VCaP (cell line): Measurements from ENCODE around the gene ZFP57.

ENCODE experiments used
- H3K27ac ChIP-seq: fragments of 450-650 bp; 2 replicates; pipeline ENCODE4 v1.5.1; 2017
- TF ChIP-seq, protein P1 (sequence below): fragments of 450-650 bp; conservative IDR thresholded peaks from 2 replicates; pipeline ENCODE4 v1.5.1; 2017; ENCODE audit warnings: mild to moderate bottlenecking, moderate library complexity

Gene ZFP57

DNA sequence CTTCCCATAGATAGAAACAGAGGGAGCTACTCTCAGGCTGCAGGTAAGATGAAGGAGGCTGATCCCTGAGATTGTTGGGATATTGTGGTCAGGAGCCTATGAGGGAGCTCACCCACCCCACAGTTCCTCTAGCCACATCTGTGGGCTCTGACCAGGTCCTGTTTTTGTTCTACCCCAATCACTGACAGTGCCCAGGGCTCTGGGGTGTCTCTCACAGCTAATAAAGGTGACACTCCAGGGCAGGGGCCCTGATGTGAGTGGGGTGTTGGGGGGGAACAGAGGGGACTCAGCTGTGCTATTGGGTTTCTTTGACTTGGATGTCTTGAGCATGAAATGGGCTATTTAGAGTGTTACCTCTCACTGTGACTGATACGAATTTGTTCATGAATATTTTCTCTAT, 45.0 kb upstream of the ZFP57 start:
- H3K27ac ChIP-seq, result no peak overlapping the region
- TF ChIP-seq, protein P1, sequence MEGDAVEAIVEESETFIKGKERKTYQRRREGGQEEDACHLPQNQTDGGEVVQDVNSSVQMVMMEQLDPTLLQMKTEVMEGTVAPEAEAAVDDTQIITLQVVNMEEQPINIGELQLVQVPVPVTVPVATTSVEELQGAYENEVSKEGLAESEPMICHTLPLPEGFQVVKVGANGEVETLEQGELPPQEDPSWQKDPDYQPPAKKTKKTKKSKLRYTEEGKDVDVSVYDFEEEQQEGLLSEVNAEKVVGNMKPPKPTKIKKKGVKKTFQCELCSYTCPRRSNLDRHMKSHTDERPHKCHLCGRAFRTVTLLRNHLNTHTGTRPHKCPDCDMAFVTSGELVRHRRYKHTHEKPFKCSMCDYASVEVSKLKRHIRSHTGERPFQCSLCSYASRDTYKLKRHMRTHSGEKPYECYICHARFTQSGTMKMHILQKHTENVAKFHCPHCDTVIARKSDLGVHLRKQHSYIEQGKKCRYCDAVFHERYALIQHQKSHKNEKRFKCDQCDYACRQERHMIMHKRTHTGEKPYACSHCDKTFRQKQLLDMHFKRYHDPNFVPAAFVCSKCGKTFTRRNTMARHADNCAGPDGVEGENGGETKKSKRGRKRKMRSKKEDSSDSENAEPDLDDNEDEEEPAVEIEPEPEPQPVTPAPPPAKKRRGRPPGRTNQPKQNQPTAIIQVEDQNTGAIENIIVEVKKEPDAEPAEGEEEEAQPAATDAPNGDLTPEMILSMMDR, result no peak

DNA sequence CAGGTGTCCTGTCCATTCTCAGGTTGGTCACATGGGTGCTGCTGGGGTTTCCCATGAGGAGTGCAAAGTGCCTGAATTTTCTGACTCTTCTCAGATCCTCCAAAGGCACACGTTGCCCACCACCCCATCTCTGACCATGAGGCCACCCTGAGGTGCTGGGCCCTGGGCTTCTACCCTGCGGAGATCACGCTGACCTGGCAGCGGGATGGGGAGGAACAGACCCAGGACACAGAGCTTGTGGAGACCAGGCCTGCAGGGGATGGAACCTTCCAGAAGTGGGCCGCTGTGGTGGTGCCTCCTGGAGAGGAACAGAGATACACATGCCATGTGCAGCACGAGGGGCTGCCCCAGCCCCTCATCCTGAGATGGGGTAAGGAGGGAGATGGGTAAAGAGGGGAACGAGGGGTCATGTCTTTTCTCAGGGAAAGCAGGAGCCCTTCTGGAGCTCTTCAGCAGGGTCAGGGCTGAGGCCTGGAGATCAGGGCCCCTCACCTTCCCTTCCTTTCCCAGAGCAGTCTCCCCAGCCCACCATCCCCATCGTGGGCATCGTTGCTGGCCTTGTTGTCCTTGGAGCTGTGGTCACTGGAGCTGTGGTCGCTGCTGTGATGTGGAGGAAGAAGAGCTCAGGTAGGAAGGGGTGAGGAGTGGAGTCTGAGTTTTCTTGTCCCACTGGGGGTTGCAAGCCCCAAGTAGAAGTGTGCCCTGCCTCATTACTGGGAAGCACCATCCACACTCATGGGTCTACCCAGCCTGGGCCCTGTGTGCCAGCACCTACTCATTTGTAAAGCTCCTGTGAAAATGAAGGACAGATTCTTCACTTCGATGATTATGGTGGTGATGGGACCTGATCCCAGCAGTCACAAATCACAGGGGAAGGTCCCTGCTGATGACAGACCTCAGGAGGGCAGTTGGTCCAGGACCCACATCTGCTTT, 44.3 kb upstream of the ZFP57 start:
- no peak overlapping the region for H3K27ac ChIP-seq
- TF ChIP-seq, protein P1, result no peak

DNA sequence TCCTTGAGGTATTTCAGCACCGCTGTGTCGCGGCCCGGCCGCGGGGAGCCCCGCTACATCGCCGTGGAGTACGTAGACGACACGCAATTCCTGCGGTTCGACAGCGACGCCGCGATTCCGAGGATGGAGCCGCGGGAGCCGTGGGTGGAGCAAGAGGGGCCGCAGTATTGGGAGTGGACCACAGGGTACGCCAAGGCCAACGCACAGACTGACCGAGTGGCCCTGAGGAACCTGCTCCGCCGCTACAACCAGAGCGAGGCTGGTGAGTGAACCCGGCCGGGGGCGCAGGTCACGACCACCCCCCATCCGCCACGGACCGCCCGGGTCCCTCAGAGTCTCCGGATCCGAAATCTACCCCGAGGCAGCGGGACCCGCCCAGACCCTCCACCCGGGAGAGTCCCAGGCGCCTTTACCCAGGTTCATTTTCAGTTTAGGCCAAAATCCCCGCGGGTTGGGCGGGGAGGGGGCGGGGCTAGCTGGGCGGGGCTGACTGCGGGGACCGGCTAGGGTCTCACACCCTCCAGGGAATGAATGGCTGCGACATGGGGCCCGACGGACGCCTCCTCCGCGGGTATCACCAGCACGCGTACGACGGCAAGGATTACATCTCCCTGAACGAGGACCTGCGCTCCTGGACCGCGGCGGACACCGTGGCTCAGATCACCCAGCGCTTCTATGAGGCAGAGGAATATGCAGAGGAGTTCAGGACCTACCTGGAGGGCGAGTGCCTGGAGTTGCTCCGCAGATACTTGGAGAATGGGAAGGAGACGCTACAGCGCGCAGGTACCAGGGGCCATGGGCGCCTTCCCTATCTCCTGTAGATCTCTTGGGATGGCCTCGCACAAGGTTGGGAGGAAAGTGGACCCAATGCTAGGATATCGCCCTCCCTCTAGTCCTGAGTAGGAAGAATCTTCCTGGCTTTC, 43.0 kb upstream of the ZFP57 start:
- TF ChIP-seq, protein P1, result no peak
- no peak overlapping the region for H3K27ac ChIP-seq

DNA sequence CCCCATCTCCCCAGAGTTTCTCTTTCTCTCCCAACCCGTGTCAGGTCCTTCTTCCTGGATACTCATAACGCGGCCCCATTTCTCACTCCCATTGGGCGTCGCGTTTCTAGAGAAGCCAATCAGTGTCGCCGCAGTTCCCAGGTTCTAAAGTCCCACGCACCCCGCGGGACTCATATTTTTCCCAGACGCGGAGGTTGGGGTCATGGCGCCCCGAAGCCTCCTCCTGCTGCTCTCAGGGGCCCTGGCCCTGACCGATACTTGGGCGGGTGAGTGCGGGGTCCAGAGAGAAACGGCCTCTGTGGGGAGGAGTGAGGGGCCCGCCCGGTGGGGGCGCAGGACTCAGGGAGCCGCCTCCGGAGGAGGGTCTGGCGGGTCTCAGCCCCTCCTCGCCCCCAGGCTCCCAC, 42.3 kb upstream of the ZFP57 start, which contains the start of gene HLA-F:
Gene HLA-F (plus strand): TSS at position 173 of the 404 bp plus-strand sequence. CDS start 30 bp downstream, at position 203.
- no peak within 1 kb of the TSS for H3K27ac ChIP-seq

DNA sequence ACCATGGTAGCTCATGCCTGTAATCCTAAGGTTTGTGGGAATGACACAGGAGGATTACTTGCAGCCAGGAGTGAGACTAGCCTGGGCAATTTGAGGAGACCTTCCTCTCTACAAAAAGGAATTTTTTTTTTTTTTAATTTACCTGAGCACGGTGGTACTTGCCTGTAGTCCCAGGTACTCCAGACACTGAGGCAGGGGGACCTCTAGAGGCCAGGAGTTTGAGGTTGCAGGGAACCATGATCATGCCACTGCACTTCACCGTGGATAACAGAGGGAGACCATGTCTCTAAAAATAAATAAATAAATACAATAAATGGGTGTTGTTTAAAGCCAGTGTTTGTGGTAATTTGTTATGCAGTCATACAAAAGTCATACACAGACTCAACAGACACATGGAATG, 39.9 kb upstream of the ZFP57 start:
- TF ChIP-seq, protein P1, result no peak

More for the DNA sequence above, 42.3 kb upstream of the ZFP57 start, which contains the start of gene HLA-F:
- TF ChIP-seq, protein P1, result no peak

DNA sequence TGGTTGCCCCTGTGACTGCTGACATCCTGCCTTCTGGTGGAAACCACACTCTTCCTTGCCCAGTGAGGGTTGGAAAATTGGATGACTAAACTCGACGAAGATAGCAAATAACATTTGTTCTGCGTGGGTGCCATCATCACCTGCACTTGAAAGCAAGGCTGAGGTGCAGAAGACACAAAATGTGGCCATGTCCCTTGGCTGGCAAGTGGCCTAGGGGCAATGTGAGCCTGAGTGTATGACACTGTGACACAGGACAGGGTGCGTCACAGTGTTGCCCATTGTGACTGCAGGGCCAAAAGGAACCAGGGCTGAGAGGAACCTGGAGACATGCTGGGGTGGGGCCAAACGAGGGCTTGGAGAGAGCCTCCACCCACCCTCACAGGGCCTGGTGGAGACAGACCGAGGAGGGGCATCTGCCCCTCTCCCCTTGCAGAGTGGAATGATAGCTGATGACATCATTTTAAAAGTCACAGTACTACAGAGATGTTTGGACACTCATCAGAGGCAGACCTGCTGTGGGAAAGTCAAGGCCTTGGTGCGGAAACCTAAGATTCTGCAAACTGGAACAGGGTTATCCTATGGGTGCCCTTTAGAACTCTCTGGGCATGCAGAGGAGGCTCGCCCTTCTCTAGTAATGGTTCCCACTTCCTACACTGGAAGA, 29.5 kb upstream of the ZFP57 start:
- TF ChIP-seq, protein P1, result no peak

More for the DNA sequence above, 39.9 kb upstream of the ZFP57 start:
- no peak overlapping the region for H3K27ac ChIP-seq

More for the DNA sequence above, 29.5 kb upstream of the ZFP57 start:
- no peak overlapping the region for H3K27ac ChIP-seq
